SK-N-SH (cell line): ENCODE data around the gene ADAMTS1.

Source experiments
- EP300 ChIP-seq, 2 experiments: IDR thresholded peaks; 2 replicates each; pipeline versions ENCODE4 v1.4.0 to v1.6.1; 2012; ENCODE audit warnings: borderline replicate concordance in 1 of 2, low read depth in 1 of 2, low read length in 1 of 2
- MXI1 ChIP-seq: IDR thresholded peaks from 2 replicates; pipeline ENCODE4 v1.6.1; 2012; ENCODE audit warnings: mild to moderate bottlenecking, low read depth, low read length, improper control_type of control experiment
- NRF1 ChIP-seq: IDR thresholded peaks from 2 replicates; pipeline ENCODE4 v1.6.1; 2012; ENCODE audit warnings: low read depth, mild to moderate bottlenecking, low read length
- POLR2AphosphoS5 ChIP-seq: IDR thresholded peaks from 2 replicates; pipeline ENCODE4 v1.6.1; 2012; ENCODE audit warnings: low read depth, low read length
- RXRA ChIP-seq: IDR thresholded peaks from 2 replicates; pipeline ENCODE4 v1.4.0; 2012; ENCODE audit warnings: low read depth, mild to moderate bottlenecking, borderline replicate concordance
- SMC3 ChIP-seq: IDR thresholded peaks from 2 replicates; pipeline ENCODE4 v1.6.1; 2012; ENCODE audit warnings: low read depth, low read length, improper control_type of control experiment
- TAF1 ChIP-seq: IDR thresholded peaks from 2 replicates; pipeline ENCODE4 v1.6.1; 2012; ENCODE audit warnings: low read depth, mild to moderate bottlenecking, low read length, moderate library complexity, borderline replicate concordance
- TCF12 ChIP-seq: IDR thresholded peaks from 2 replicates; pipeline ENCODE4 v1.4.0; 2012
- TF ChIP-seq, protein P1 (sequence below): IDR thresholded peaks from 2 replicates; pipeline ENCODE4 v1.4.0; 2012; ENCODE audit warnings: low read depth
- TF ChIP-seq, protein P2 (sequence below): fragments of 200-600 bp; sonication (generic); IDR thresholded peaks from 2 replicates; pipeline ENCODE4 v1.6.1; 2017; ENCODE audit warnings: antibody characterized with exemption, mild to moderate bottlenecking, moderate library complexity
- TF ChIP-seq, protein P3 (sequence below): IDR thresholded peaks from 2 replicates; pipeline ENCODE4 v1.4.0; 2012; ENCODE audit warnings: low read depth, borderline replicate concordance

- TF ChIP-seq, protein P1, sequence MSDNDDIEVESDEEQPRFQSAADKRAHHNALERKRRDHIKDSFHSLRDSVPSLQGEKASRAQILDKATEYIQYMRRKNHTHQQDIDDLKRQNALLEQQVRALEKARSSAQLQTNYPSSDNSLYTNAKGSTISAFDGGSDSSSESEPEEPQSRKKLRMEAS: no peak
- TF ChIP-seq, protein P2, sequence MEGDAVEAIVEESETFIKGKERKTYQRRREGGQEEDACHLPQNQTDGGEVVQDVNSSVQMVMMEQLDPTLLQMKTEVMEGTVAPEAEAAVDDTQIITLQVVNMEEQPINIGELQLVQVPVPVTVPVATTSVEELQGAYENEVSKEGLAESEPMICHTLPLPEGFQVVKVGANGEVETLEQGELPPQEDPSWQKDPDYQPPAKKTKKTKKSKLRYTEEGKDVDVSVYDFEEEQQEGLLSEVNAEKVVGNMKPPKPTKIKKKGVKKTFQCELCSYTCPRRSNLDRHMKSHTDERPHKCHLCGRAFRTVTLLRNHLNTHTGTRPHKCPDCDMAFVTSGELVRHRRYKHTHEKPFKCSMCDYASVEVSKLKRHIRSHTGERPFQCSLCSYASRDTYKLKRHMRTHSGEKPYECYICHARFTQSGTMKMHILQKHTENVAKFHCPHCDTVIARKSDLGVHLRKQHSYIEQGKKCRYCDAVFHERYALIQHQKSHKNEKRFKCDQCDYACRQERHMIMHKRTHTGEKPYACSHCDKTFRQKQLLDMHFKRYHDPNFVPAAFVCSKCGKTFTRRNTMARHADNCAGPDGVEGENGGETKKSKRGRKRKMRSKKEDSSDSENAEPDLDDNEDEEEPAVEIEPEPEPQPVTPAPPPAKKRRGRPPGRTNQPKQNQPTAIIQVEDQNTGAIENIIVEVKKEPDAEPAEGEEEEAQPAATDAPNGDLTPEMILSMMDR: no peak
- TF ChIP-seq TAF1: no peak
- no peak for TF ChIP-seq RXRA
- TF ChIP-seq POLR2AphosphoS5: no peak
- TF ChIP-seq SMC3: no peak
- no peak for TF ChIP-seq EP300 (IDR thresholded peaks at IDR 0.05; ENCODE audit: borderline replicate concordance in 1 of 2, low read depth in 1 of 2, low read length in 1 of 2)
- no peak for TF ChIP-seq MXI1
- TF ChIP-seq, protein P3, sequence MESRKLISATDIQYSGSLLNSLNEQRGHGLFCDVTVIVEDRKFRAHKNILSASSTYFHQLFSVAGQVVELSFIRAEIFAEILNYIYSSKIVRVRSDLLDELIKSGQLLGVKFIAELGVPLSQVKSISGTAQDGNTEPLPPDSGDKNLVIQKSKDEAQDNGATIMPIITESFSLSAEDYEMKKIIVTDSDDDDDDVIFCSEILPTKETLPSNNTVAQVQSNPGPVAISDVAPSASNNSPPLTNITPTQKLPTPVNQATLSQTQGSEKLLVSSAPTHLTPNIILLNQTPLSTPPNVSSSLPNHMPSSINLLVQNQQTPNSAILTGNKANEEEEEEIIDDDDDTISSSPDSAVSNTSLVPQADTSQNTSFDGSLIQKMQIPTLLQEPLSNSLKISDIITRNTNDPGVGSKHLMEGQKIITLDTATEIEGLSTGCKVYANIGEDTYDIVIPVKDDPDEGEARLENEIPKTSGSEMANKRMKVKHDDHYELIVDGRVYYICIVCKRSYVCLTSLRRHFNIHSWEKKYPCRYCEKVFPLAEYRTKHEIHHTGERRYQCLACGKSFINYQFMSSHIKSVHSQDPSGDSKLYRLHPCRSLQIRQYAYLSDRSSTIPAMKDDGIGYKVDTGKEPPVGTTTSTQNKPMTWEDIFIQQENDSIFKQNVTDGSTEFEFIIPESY: no peak
- TF ChIP-seq TCF12: no peak
- no peak for TF ChIP-seq NRF1
Observed at GRCh38 chr21:26888256-26888655, 43.0 kb upstream of the ADAMTS1 start.
